Mesothelial cell of epicardium (in vitro differentiated cells): Measurements from ENCODE around the gene PYCR2. TPM values are rescaled to one million over a fixed set of nuclear protein-coding genes. Genes with fewer than 3 reads are reported as not detected.

Experiments
- DNase-seq, 2 experiments: peaks; one replicate each; pipeline ENCODE4 v3.0.0; 2021; ENCODE audit warnings: low spot score in 2 of 2; ENCODE audit not compliant: unreplicated experiment in 2 of 2
- H3K27ac Mint-ChIP-seq: 2 replicates; pipeline ENCODE4 v1.8.0; 2021; ENCODE audit warnings: mixed read lengths
- H3K27me3 Mint-ChIP-seq: 2 replicates; pipeline ENCODE4 v1.8.0; 2021; ENCODE audit warnings: low read depth, mixed read lengths
- H3K36me3 Mint-ChIP-seq: 2 replicates; pipeline ENCODE4 v1.8.0; 2021; ENCODE audit warnings: mixed read lengths
- H3K4me1 Mint-ChIP-seq: 2 replicates; pipeline ENCODE4 v1.8.0; 2021; ENCODE audit warnings: mixed read lengths
- H3K4me3 Mint-ChIP-seq: 2 replicates; pipeline ENCODE4 v1.8.0; 2021; ENCODE audit warnings: mild to moderate bottlenecking, moderate library complexity, mixed read lengths
- H3K9me3 Mint-ChIP-seq: 2 replicates; pipeline ENCODE4 v1.8.0; 2021; ENCODE audit warnings: mixed read lengths
- CTCF ChIP-seq: fragments of 200-600 bp; sonication (generic); IDR thresholded peaks from one replicate; pipeline ENCODE4 v1.5.0; 2021; ENCODE audit warnings: antibody characterized with exemption; ENCODE audit not compliant: unreplicated experiment
- total RNA-seq: library from RNA; stranded (reverse); gene quantifications from 3 replicates; pipeline ENCODE4 v1.2.1, GENCODE V29; 2021

PYCR2 gene
- total RNA-seq, 1 donor from 2014 or later = 38.9 TPM

- Mint-ChIP-seq H3K27me3 (peaks cover 15% of the 10 kb centered on the region), H3K4me1 (peaks cover 3% of the 10 kb centered on the region), H3K36me3 (no peaks in the 10 kb centered on the region), H3K27ac (no peak overlapping the region), H3K4me3 (no peak overlapping the region), H3K9me3 (no peaks in the 10 kb centered on the region)
- TF ChIP-seq CTCF = no peak
- no peak for DNase-seq
These were observed 39.9 kb upstream of the PYCR2 start for GRCh38 chr1:225963735-225964530.

DNA sequence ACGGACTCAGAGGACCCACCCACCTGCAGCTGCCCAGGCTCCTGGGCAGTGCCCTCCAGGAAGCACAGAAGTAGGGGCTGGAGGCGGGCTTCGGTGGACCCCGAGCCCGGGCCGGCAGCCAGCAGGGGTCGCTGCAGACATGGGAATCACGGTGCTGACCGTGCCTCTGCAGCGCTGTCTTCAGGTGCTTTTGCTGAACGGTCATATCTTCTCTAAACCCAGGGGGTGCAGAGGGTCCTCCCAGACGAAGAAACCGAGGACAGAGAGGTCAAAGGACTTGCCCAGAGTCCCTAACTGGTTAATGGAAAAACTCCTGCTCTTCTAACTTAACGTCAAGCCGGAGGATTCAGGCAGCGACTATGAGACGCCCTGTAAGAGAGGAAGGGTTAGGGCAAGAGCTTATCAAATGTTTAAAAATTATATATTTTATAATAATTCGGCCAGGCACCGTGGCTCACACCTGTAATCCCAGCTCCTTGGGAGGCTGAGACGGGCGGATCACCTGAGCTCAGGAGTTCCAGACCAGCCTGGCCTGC lies 38.5 kb upstream of the PYCR2 start:
- Mint-ChIP-seq H3K36me3 (no peaks in the 10 kb centered on the region), H3K4me1 (no peaks in the 10 kb centered on the region), H3K4me3 (no peak overlapping the region), H3K27ac (no peak overlapping the region), H3K27me3 (peaks cover 15% of the 10 kb centered on the region), H3K9me3 (no peaks in the 10 kb centered on the region)
- peak; percentile 65 for TF ChIP-seq CTCF
- DNase-seq = peak in 1 of 2 experiments; percentile 64

GRCh38 chr1:225961659-225962439 lies 37.8 kb upstream of the PYCR2 start:
- Mint-ChIP-seq H3K4me1 (no peaks in the 10 kb centered on the region), H3K4me3 (no peak overlapping the region), H3K27ac (no peak overlapping the region), H3K36me3 (no peaks in the 10 kb centered on the region), H3K27me3 (peaks cover 15% of the 10 kb centered on the region), H3K9me3 (no peaks in the 10 kb centered on the region)
- DNase-seq = no peak
- no peak for TF ChIP-seq CTCF

- no peaks in the 10 kb centered on the region for H3K9me3 Mint-ChIP-seq
- no peak overlapping the region for H3K4me3 Mint-ChIP-seq
- no peak for DNase-seq
- peaks cover 19% of the 10 kb centered on the region for H3K27me3 Mint-ChIP-seq
- TF ChIP-seq CTCF = no peak
- no peaks in the 10 kb centered on the region for H3K4me1 Mint-ChIP-seq
- H3K36me3 Mint-ChIP-seq = no peaks in the 10 kb centered on the region
- no peak overlapping the region for H3K27ac Mint-ChIP-seq
These were observed 34.0 kb upstream of the PYCR2 start for GRCh38 chr1:225958041-225958440.

- H3K4me3 Mint-ChIP-seq = no peak overlapping the region
- DNase-seq = no peak
- H3K27ac Mint-ChIP-seq = no peak overlapping the region
- peaks cover 14% of the 10 kb centered on the region for H3K27me3 Mint-ChIP-seq
- no peaks in the 10 kb centered on the region for H3K4me1 Mint-ChIP-seq
- TF ChIP-seq CTCF = no peak
- no peaks in the 10 kb centered on the region for H3K36me3 Mint-ChIP-seq
- no peaks in the 10 kb centered on the region for H3K9me3 Mint-ChIP-seq
These were observed 30.7 kb upstream of the PYCR2 start for GRCh38 chr1:225954753-225955152.
